ENCODE results near the gene VPREB3. TPM values are rescaled to one million over a fixed set of nuclear protein-coding genes. Genes with fewer than 3 reads are reported as not detected.

VPREB3 gene
- total RNA-seq, 1 experiment from 2014 or later: not detected

DNA sequence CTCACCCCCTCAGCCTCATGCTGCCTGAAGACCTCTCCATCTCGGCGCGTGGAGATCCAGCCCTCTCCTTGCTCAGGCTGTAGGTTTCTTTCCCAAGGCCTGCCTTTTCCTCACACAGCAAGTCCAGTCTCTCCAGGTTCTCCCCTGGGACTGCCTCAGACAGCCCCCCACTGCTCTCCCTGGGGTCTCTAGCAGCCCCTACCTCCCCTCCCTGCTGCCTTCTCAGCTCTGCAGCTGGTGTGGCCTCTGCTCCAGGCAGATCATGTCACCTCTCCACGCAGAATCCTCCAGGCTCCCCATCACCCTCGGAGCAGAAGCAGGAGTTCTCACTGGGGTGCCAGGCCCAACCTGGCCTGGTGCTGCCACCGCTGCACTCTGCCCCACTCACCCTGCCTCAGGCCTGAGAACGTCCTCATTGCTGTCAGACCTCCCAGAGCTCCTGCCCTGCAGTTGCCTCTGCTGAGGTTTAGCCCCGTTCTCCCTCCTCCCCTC is 47.7 kb upstream of the VPREB3 start:
- in situ Hi-C loops (cut with HindIII; ENCODE audit: low pct_unique_long_range_greater_than_20kb, low sequenced_read_pairs) (no loop called here), intact Hi-C loops (cut with micrococcal nuclease; ENCODE audit: unreplicated experiment) (no loop called here)
- no TSS peak for BruUV-seq (replicated peaks)
- ChIA-PET POLR2A (no interaction called here), CTCF (interaction anchor here (0.6 kb wide), 1 partner anchor 59 kb away, joined by 10 read pairs; no protein-coding TSS in a partner anchor)
- Histone ChIP-seq H3K27ac (ENCODE audit: low read length) (no peak overlapping the region), H3K27me3 (ENCODE audit: control insufficient read depth, insufficient read depth, low read length) (no peaks in the 10 kb centered on the region), H3K4me3 (ENCODE audit: low read depth in 2 of 2, low read length in 2 of 2) (no peak overlapping the region), H3K36me3 (ENCODE audit: control insufficient read depth, insufficient read depth, low read length) (peaks cover 8% of the 10 kb centered on the region), H3K9me3 (ENCODE audit: control insufficient read depth, insufficient read depth, low read depth, low read length) (no peaks in the 10 kb centered on the region), H3K4me1 (ENCODE audit: control insufficient read depth, insufficient read depth, low read length) (no peaks in the 10 kb centered on the region)
- no peak for TF ChIP-seq SIN3A (IDR thresholded peaks at IDR 0.05; ENCODE audit: borderline replicate concordance, insufficient read depth, low read depth, low read length)
- TF ChIP-seq, protein P1, sequence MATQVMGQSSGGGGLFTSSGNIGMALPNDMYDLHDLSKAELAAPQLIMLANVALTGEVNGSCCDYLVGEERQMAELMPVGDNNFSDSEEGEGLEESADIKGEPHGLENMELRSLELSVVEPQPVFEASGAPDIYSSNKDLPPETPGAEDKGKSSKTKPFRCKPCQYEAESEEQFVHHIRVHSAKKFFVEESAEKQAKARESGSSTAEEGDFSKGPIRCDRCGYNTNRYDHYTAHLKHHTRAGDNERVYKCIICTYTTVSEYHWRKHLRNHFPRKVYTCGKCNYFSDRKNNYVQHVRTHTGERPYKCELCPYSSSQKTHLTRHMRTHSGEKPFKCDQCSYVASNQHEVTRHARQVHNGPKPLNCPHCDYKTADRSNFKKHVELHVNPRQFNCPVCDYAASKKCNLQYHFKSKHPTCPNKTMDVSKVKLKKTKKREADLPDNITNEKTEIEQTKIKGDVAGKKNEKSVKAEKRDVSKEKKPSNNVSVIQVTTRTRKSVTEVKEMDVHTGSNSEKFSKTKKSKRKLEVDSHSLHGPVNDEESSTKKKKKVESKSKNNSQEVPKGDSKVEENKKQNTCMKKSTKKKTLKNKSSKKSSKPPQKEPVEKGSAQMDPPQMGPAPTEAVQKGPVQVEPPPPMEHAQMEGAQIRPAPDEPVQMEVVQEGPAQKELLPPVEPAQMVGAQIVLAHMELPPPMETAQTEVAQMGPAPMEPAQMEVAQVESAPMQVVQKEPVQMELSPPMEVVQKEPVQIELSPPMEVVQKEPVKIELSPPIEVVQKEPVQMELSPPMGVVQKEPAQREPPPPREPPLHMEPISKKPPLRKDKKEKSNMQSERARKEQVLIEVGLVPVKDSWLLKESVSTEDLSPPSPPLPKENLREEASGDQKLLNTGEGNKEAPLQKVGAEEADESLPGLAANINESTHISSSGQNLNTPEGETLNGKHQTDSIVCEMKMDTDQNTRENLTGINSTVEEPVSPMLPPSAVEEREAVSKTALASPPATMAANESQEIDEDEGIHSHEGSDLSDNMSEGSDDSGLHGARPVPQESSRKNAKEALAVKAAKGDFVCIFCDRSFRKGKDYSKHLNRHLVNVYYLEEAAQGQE (IDR thresholded peaks at IDR 0.05; ENCODE audit: insufficient read depth in 1 of 2, low read depth in 2 of 2, low read length in 1 of 2): no peak
- TF ChIP-seq, protein P2, sequence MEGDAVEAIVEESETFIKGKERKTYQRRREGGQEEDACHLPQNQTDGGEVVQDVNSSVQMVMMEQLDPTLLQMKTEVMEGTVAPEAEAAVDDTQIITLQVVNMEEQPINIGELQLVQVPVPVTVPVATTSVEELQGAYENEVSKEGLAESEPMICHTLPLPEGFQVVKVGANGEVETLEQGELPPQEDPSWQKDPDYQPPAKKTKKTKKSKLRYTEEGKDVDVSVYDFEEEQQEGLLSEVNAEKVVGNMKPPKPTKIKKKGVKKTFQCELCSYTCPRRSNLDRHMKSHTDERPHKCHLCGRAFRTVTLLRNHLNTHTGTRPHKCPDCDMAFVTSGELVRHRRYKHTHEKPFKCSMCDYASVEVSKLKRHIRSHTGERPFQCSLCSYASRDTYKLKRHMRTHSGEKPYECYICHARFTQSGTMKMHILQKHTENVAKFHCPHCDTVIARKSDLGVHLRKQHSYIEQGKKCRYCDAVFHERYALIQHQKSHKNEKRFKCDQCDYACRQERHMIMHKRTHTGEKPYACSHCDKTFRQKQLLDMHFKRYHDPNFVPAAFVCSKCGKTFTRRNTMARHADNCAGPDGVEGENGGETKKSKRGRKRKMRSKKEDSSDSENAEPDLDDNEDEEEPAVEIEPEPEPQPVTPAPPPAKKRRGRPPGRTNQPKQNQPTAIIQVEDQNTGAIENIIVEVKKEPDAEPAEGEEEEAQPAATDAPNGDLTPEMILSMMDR (IDR thresholded peaks at IDR 0.05): no peak
- no peak for TF ChIP-seq TCF7L2 (IDR thresholded peaks at IDR 0.05; ENCODE audit: low read depth, low read length)
- no peak for TF ChIP-seq POLR2AphosphoS5 (IDR thresholded peaks at IDR 0.05; ENCODE audit: low read depth, low read length)
- ATAC-seq (no peak), DNase-seq (ENCODE audit: low read depth, low spot score) (no peak)

DNA sequence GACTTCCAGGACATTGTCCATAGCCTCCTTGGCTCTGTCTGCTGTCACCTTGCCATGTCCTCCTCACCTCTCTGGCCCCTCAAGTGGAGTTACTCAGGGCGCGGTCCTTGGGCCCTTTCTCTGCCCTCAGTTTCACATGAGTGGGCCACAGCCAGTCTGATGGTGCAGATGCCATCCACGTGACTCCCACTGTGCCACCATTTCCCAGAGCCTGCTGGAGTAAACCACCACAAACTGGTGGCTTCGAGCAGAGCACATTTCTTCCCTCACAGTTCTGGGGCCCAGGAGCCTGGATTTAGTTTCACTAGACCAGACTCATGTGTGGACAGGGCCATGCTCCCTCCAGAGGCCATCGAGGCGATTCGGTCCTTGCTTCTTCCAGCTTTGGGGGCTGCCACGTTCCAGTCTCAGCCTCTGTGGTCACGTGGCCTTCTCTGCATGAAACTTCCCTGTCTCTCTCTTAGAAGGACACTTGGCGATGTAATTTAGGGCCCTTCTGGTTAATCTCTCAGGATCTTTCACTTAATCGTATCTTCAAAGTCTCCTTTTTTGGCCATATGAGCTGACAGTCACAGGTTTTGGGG is 47.1 kb upstream of the VPREB3 start:
- Histone ChIP-seq H3K9me3 (ENCODE audit: control insufficient read depth, insufficient read depth, low read depth, low read length) (no peaks in the 10 kb centered on the region), H3K4me1 (ENCODE audit: control insufficient read depth, insufficient read depth, low read length) (no peaks in the 10 kb centered on the region), H3K27ac (ENCODE audit: low read length) (no peak overlapping the region), H3K36me3 (ENCODE audit: control insufficient read depth, insufficient read depth, low read length) (peaks cover 8% of the 10 kb centered on the region), H3K4me3 (ENCODE audit: low read depth in 2 of 2, low read length in 2 of 2) (no peak overlapping the region), H3K27me3 (ENCODE audit: control insufficient read depth, insufficient read depth, low read length) (no peaks in the 10 kb centered on the region)
- in situ Hi-C loops (cut with HindIII; ENCODE audit: low pct_unique_long_range_greater_than_20kb, low sequenced_read_pairs): no loop called here
- DNase-seq (ENCODE audit: low read depth, low spot score): no peak
- intact Hi-C loops (cut with micrococcal nuclease; ENCODE audit: unreplicated experiment): no loop called here
- BruUV-seq (replicated peaks): no TSS peak
- ChIA-PET CTCF (interaction anchor here (0.6 kb wide), 1 partner anchor 60 kb away, joined by 10 read pairs; no protein-coding TSS in a partner anchor), POLR2A (no interaction called here)
- TF ChIP-seq POLR2AphosphoS5 (IDR thresholded peaks at IDR 0.05; ENCODE audit: low read depth, low read length) (no peak), SIN3A (IDR thresholded peaks at IDR 0.05; ENCODE audit: borderline replicate concordance, insufficient read depth, low read depth, low read length) (no peak), TCF7L2 (IDR thresholded peaks at IDR 0.05; ENCODE audit: low read depth, low read length) (no peak)
- TF ChIP-seq, protein P2 (IDR thresholded peaks at IDR 0.05): no peak
- TF ChIP-seq, protein P1 (IDR thresholded peaks at IDR 0.05; ENCODE audit: insufficient read depth in 1 of 2, low read depth in 2 of 2, low read length in 1 of 2): no peak
- no peak for ATAC-seq

All from Panc1 (cell line).